WTC11 (cell line): ENCODE measurements around the gene RNF212. TPM values are rescaled to one million over a fixed set of nuclear protein-coding genes. Genes with fewer than 3 reads are reported as not detected.

Source experiments
- ATAC-seq: fragments of 200-7000 bp; cut with Tn5 transposase; 2 replicates; pipeline ENCODE4 v1.10.0; 2021; ENCODE audit warnings: mild to moderate bottlenecking, moderate library complexity
- CTCF ChIA-PET: fragments of 300-600 bp; sonication (Branson Sonifier 250); formaldehyde crosslinking; loops from one replicate; lab custom pipeline; 2021; ENCODE audit warnings: antibody characterized with exemption; lab: Charles Lee
- POLR2A ChIA-PET: fragments of 350-600 bp; sonication (Branson Sonifier 250); formaldehyde crosslinking; loops from one replicate; lab custom pipeline; 2021; ENCODE audit warnings: antibody characterized with exemption; lab: Charles Lee
- DNase-seq: peaks from one replicate; pipeline ENCODE4 v3.0.0; 2021; ENCODE audit warnings: low spot score
- H3K27ac Mint-ChIP-seq: 2 replicates; pipeline ENCODE4 v1.8.0; 2021; ENCODE audit warnings: mixed read lengths
- H3K27me3 Mint-ChIP-seq: 2 replicates; pipeline ENCODE4 v1.8.0; 2021; ENCODE audit warnings: low read depth, mild to moderate bottlenecking, moderate library complexity, mixed read lengths
- H3K36me3 Mint-ChIP-seq: 2 replicates; pipeline ENCODE4 v1.8.0; 2021; ENCODE audit warnings: mixed read lengths
- H3K4me1 Mint-ChIP-seq: 2 replicates; pipeline ENCODE4 v1.8.0; 2022; ENCODE audit warnings: mixed read lengths
- H3K4me3 Mint-ChIP-seq: 2 replicates; pipeline ENCODE4 v1.8.0; 2021; ENCODE audit warnings: mild to moderate bottlenecking, moderate library complexity, mixed read lengths
- H3K9me3 Mint-ChIP-seq: 2 replicates; pipeline ENCODE4 v1.8.0; 2021; ENCODE audit warnings: mixed read lengths
- ARID4B ChIP-seq: sonication (generic); formaldehyde crosslinking; IDR thresholded peaks from 2 replicates; pipeline ENCODE4 v1.8.0; 2023; ENCODE audit warnings: missing genetic modification reagents, mild to moderate bottlenecking, borderline replicate concordance
- E2F1 ChIP-seq: sonication (generic); formaldehyde crosslinking; IDR thresholded peaks from 2 replicates; pipeline ENCODE4 v1.8.0; 2022; ENCODE audit warnings: mild to moderate bottlenecking, missing genetic modification reagents
- ERG ChIP-seq: fragments of 250-450 bp; sonication (Bioruptor Pico); IDR thresholded peaks from 2 replicates; pipeline ENCODE4 v1.8.0; 2021; ENCODE audit warnings: mild to moderate bottlenecking
- FOXJ3 ChIP-seq: sonication (generic); formaldehyde crosslinking; IDR thresholded peaks from 2 replicates; pipeline ENCODE4 v1.9.0; 2021; ENCODE audit warnings: missing genetic modification reagents, mild to moderate bottlenecking, borderline replicate concordance
- GRHL2 ChIP-seq: fragments of 250-450 bp; sonication (Bioruptor Pico); IDR thresholded peaks from 2 replicates; pipeline ENCODE4 v1.8.0; 2022; ENCODE audit warnings: mild to moderate bottlenecking, moderate library complexity; ENCODE audit not compliant: insufficient replicate concordance, severe bottlenecking
- HMGA2 ChIP-seq: fragments of 250-450 bp; sonication (Bioruptor Pico); IDR thresholded peaks from 2 replicates; pipeline ENCODE4 v1.4.0; 2021; ENCODE audit warnings: mild to moderate bottlenecking, moderate library complexity
- JAZF1 ChIP-seq: fragments of 250-450 bp; sonication (Bioruptor Pico); IDR thresholded peaks from 2 replicates; pipeline ENCODE4 v1.9.0; 2021; ENCODE audit warnings: moderate library complexity, mild to moderate bottlenecking, inconsistent platforms
- MLX ChIP-seq: sonication (generic); formaldehyde crosslinking; IDR thresholded peaks from 2 replicates; pipeline ENCODE4 v1.8.1; 2023; ENCODE audit warnings: mild to moderate bottlenecking, missing genetic modification reagents, moderate library complexity
- NFATC4 ChIP-seq: fragments of 250-450 bp; sonication (Bioruptor Pico); IDR thresholded peaks from 2 replicates; pipeline ENCODE4 v1.9.0; 2021; ENCODE audit warnings: mild to moderate bottlenecking
- NFYB ChIP-seq: sonication (generic); formaldehyde crosslinking; conservative IDR thresholded peaks from 2 replicates; pipeline ENCODE4 v1.8.0; 2022; ENCODE audit warnings: low read depth, missing genetic modification reagents
- PREB ChIP-seq: sonication (generic); formaldehyde crosslinking; IDR thresholded peaks from 2 replicates; pipeline ENCODE4 v1.8.1; 2022; ENCODE audit warnings: mild to moderate bottlenecking, missing genetic modification reagents, moderate library complexity, borderline replicate concordance
- PRRX2 ChIP-seq: fragments of 250-450 bp; sonication (Bioruptor Pico); IDR thresholded peaks from 2 replicates; pipeline ENCODE4 v1.8.0; 2021; ENCODE audit warnings: mild to moderate bottlenecking
- SMAD4 ChIP-seq: sonication (generic); formaldehyde crosslinking; IDR thresholded peaks from 2 replicates; pipeline ENCODE4 v1.8.0; 2022; ENCODE audit warnings: mild to moderate bottlenecking, missing genetic modification reagents
- STAT6 ChIP-seq: sonication (generic); formaldehyde crosslinking; conservative IDR thresholded peaks from 2 replicates; pipeline ENCODE4 v1.8.1; 2023; ENCODE audit warnings: mild to moderate bottlenecking, low read depth, missing genetic modification reagents, moderate library complexity
- TCF7 ChIP-seq: sonication (generic); formaldehyde crosslinking; IDR thresholded peaks from 2 replicates; pipeline ENCODE4 v1.8.0; 2022; ENCODE audit warnings: mild to moderate bottlenecking, low read depth, missing genetic modification reagents, moderate library complexity
- USF2 ChIP-seq: sonication (generic); formaldehyde crosslinking; IDR thresholded peaks from 2 replicates; pipeline ENCODE4 v1.8.1; 2023; ENCODE audit warnings: mild to moderate bottlenecking, missing genetic modification reagents, moderate library complexity
- total RNA-seq: library from RNA; stranded (reverse); gene quantifications from 3 replicates; pipeline ENCODE4 v1.2.3, GENCODE V29; 2021

Gene RNF212
- total RNA-seq, 1 experiment from 2014 or later, result 1.0 TPM

GRCh38 chr4:1113311-1114009 is at the start of gene RNF212 (continued):
- TF ChIP-seq STAT6, result peak; percentile 97
- TF ChIP-seq USF2, result peak; percentile 55
- TF ChIP-seq ERG, result no peak
- TF ChIP-seq TCF7 (CRISPR knock-in tag), result peak; percentile 96
- no peak for TF ChIP-seq GRHL2 (CRISPR knock-in tag)
- no peak; the same call in 1 of the 2 replicates for TF ChIP-seq PREB (CRISPR knock-in tag)
- TF ChIP-seq ARID4B (CRISPR knock-in tag), result peak; percentile 97
- no peak for TF ChIP-seq PRRX2 (CRISPR knock-in tag)

GRCh38 chr4:1160351-1160750 is 47.0 kb upstream of the RNF212 start:
- CTCF ChIA-PET, result no interaction called here
- Mint-ChIP-seq H3K36me3 (peaks cover 6% of the 10 kb centered on the region; the same call in 1 of the 2 replicates), H3K4me1 (no peaks in the 10 kb centered on the region), H3K4me3 (no peak overlapping the region), H3K27ac (no peak overlapping the region), H3K9me3 (peaks cover 33% of the 10 kb centered on the region), H3K27me3 (peaks cover 46% of the 10 kb centered on the region)
- no peak for ATAC-seq
- DNase-seq, result no peak
- POLR2A ChIA-PET, result interaction anchor here (1.0 kb wide), 1 partner anchor 11 kb away, joined by 3 read pairs; no protein-coding TSS in a partner anchor
- TF ChIP-seq JAZF1 (CRISPR knock-in tag) (no peak), GRHL2 (CRISPR knock-in tag) (no peak), MLX (no peak), SMAD4 (no peak), NFATC4 (no peak), HMGA2 (CRISPR knock-in tag) (no peak), E2F1 (CRISPR knock-in tag) (no peak), FOXJ3 (CRISPR knock-in tag) (no peak), NFYB (CRISPR knock-in tag) (no peak)
